ENCODE measurements around the gene REEP2. TPM values are rescaled to one million over a fixed set of nuclear protein-coding genes. Genes with fewer than 3 reads are reported as not detected.
A peak's percentile ranks its signal among the peaks of the same experiment; 100 is the strongest.
"Not testable (repeated sequence)": the region's sequence is repeated elsewhere in the genome, so short reads cannot be mapped to it uniquely, and the experiment has no call there.

REEP2 gene
- total RNA-seq, 1 donor from 2014 or later, result 11.1 TPM

- H3K4me1 Mint-ChIP-seq (ENCODE audit: low read depth); DNase-seq (ENCODE audit: low spot score); intact Hi-C loops (cut with micrococcal nuclease); H3K27ac Mint-ChIP-seq; H3K4me3 Mint-ChIP-seq (ENCODE audit: low read depth); H3K9me3 Mint-ChIP-seq; H3K27me3 Mint-ChIP-seq (ENCODE audit: low read depth): not testable (repeated sequence)
- peaks cover 14% of the 10 kb centered on the region for H3K36me3 Mint-ChIP-seq (ENCODE audit: low read depth)
Measured at GRCh38 chr5:138473151-138473550, 34.3 kb downstream of the REEP2 start.

- no peaks in the 10 kb centered on the region for H3K9me3 Mint-ChIP-seq
- DNase-seq (ENCODE audit: low spot score), result no peak
- intact Hi-C loops (cut with micrococcal nuclease), result no loop called here
- H3K4me3 Mint-ChIP-seq (ENCODE audit: low read depth), result no peak overlapping the region
- peaks cover 6% of the 10 kb centered on the region for H3K27me3 Mint-ChIP-seq (ENCODE audit: low read depth)
- no peak overlapping the region for H3K27ac Mint-ChIP-seq
- no peaks in the 10 kb centered on the region for H3K4me1 Mint-ChIP-seq (ENCODE audit: low read depth)
- no peaks in the 10 kb centered on the region for H3K36me3 Mint-ChIP-seq (ENCODE audit: low read depth)
Measured at GRCh38 chr5:138476918-138477317, 38.1 kb downstream of the REEP2 start.

- DNase-seq (ENCODE audit: low spot score), result no peak
- Mint-ChIP-seq H3K36me3 (ENCODE audit: low read depth) (no peaks in the 10 kb centered on the region), H3K4me3 (ENCODE audit: low read depth) (no peak overlapping the region), H3K27ac (no peak overlapping the region), H3K4me1 (ENCODE audit: low read depth) (peaks cover 2% of the 10 kb centered on the region), H3K27me3 (ENCODE audit: low read depth) (peaks cover 11% of the 10 kb centered on the region), H3K9me3 (no peaks in the 10 kb centered on the region)
- intact Hi-C loops (cut with micrococcal nuclease), result no loop called here
Measured at GRCh38 chr5:138482638-138483037, 43.8 kb downstream of the REEP2 start.

- Mint-ChIP-seq H3K4me3 (ENCODE audit: low read depth) (no peak overlapping the region), H3K9me3 (no peaks in the 10 kb centered on the region), H3K27ac (no peak overlapping the region), H3K36me3 (ENCODE audit: low read depth) (no peaks in the 10 kb centered on the region), H3K4me1 (ENCODE audit: low read depth) (peaks cover 14% of the 10 kb centered on the region), H3K27me3 (ENCODE audit: low read depth) (peaks cover 24% of the 10 kb centered on the region)
- DNase-seq (ENCODE audit: low spot score), result no peak
- intact Hi-C loops (cut with micrococcal nuclease), result no loop called here
Measured at GRCh38 chr5:138488481-138488945, 49.7 kb downstream of the REEP2 start.

- DNase-seq (ENCODE audit: low spot score), result no peak
- Mint-ChIP-seq H3K4me3 (ENCODE audit: low read depth) (no peak overlapping the region), H3K9me3 (no peaks in the 10 kb centered on the region), H3K36me3 (ENCODE audit: low read depth) (no peaks in the 10 kb centered on the region), H3K27me3 (ENCODE audit: low read depth) (peaks cover 22% of the 10 kb centered on the region), H3K27ac (no peak overlapping the region), H3K4me1 (ENCODE audit: low read depth) (peaks cover 14% of the 10 kb centered on the region)
- intact Hi-C loops (cut with micrococcal nuclease), result loop anchor here (10.0 kb wide), 1 partner anchor 315 kb away; the partner anchor contains the start of genes BRD8 and KIF20A
Measured at GRCh38 chr5:138489683-138490061, 50.8 kb downstream of the REEP2 start.

GRCh38 chr5:138490648-138491283 is 51.9 kb downstream of the REEP2 start:
- Mint-ChIP-seq H3K4me3 (ENCODE audit: low read depth) (peak overlapping the region; percentile 23), H3K4me1 (ENCODE audit: low read depth) (peaks cover 14% of the 10 kb centered on the region), H3K36me3 (ENCODE audit: low read depth) (no peaks in the 10 kb centered on the region), H3K27ac (no peak overlapping the region), H3K27me3 (ENCODE audit: low read depth) (peaks cover 21% of the 10 kb centered on the region), H3K9me3 (no peaks in the 10 kb centered on the region)
- intact Hi-C loops (cut with micrococcal nuclease), result loop anchor here (10.0 kb wide), 1 partner anchor 316 kb away; the partner anchor contains the start of genes BRD8 and KIF20A
- no peak for DNase-seq (ENCODE audit: low spot score)

GRCh38 chr5:138491284-138491648 is 52.4 kb downstream of the REEP2 start:
- intact Hi-C loops (cut with micrococcal nuclease), result loop anchor here (10.0 kb wide), 1 partner anchor 316 kb away; the partner anchor contains the start of genes BRD8 and KIF20A
- no peak for DNase-seq (ENCODE audit: low spot score)
- Mint-ChIP-seq H3K27me3 (ENCODE audit: low read depth) (peaks cover 21% of the 10 kb centered on the region), H3K9me3 (no peaks in the 10 kb centered on the region), H3K27ac (no peak overlapping the region), H3K36me3 (ENCODE audit: low read depth) (no peaks in the 10 kb centered on the region), H3K4me1 (ENCODE audit: low read depth) (peaks cover 14% of the 10 kb centered on the region), H3K4me3 (ENCODE audit: low read depth) (peak overlapping the region; percentile 37)

GRCh38 chr5:138491669-138492559 is 53.1 kb downstream of the REEP2 start:
- H3K4me1 Mint-ChIP-seq (ENCODE audit: low read depth), result peaks cover 14% of the 10 kb centered on the region
- intact Hi-C loops (cut with micrococcal nuclease), result loop anchor here (1.0 to 10.0 kb wide), 3 partner anchors 27 to 317 kb away; partner anchors contain the start of genes BRD8, EGR1, ETF1 and KIF20A
- peaks cover 21% of the 10 kb centered on the region for H3K27me3 Mint-ChIP-seq (ENCODE audit: low read depth)
- DNase-seq (ENCODE audit: low spot score), result peak; percentile 81
- H3K27ac Mint-ChIP-seq, result no peak overlapping the region
- H3K36me3 Mint-ChIP-seq (ENCODE audit: low read depth), result no peaks in the 10 kb centered on the region
- peak overlapping the region; percentile 91 for H3K4me3 Mint-ChIP-seq (ENCODE audit: low read depth)
- H3K9me3 Mint-ChIP-seq, result no peaks in the 10 kb centered on the region

GRCh38 chr5:138492560-138493045 is 53.7 kb downstream of the REEP2 start:
- Mint-ChIP-seq H3K36me3 (ENCODE audit: low read depth) (no peaks in the 10 kb centered on the region), H3K4me3 (ENCODE audit: low read depth) (peak overlapping the region; percentile 91), H3K27me3 (ENCODE audit: low read depth) (peaks cover 21% of the 10 kb centered on the region), H3K9me3 (no peaks in the 10 kb centered on the region), H3K27ac (peak overlapping the region; percentile 69), H3K4me1 (ENCODE audit: low read depth) (peaks cover 12% of the 10 kb centered on the region)
- intact Hi-C loops (cut with micrococcal nuclease), result loop anchor here (1.0 to 10.0 kb wide), 3 partner anchors 27 to 318 kb away; partner anchors contain the start of genes BRD8, EGR1, ETF1 and KIF20A
- DNase-seq (ENCODE audit: low spot score), result no peak

- peaks cover 9% of the 10 kb centered on the region for H3K27me3 Mint-ChIP-seq (ENCODE audit: low read depth)
- DNase-seq (ENCODE audit: low spot score), result no peak
- no peaks in the 10 kb centered on the region for H3K9me3 Mint-ChIP-seq
- no peak overlapping the region for H3K27ac Mint-ChIP-seq
- intact Hi-C loops (cut with micrococcal nuclease), result loop anchor here (10.0 kb wide), 1 partner anchor 321 kb away; the partner anchor contains the start of genes BRD8 and KIF20A
- H3K4me3 Mint-ChIP-seq (ENCODE audit: low read depth), result no peak overlapping the region
- peaks cover 12% of the 10 kb centered on the region for H3K4me1 Mint-ChIP-seq (ENCODE audit: low read depth)
- H3K36me3 Mint-ChIP-seq (ENCODE audit: low read depth), result no peaks in the 10 kb centered on the region
Measured at GRCh38 chr5:138495351-138495750, 56.5 kb downstream of the REEP2 start.

All from activated T-helper 2 cell treated with anti-CD3 and anti-CD28 coated beads, Interferon-gamma antibody, Interleukin-2, Interleukin-4, amounts not matched to agents 10 μg/mL and 5 μg/mL and 100 μg/mL, durations not matched to agents 14 hours and 24 hours and 36 hours (primary cell).